Retinal pigment epithelial cell (primary cell): ENCODE data around the gene AGAP1.

Source experiments
- DNase-seq: peaks from one replicate; pipeline ENCODE4 v3.0.0-alpha.2; 2010; ENCODE audit warnings: low read depth
- H3K4me3 ChIP-seq: 2 replicates; pipeline ENCODE4 v1.5.1; 2011; ENCODE audit warnings: mild to moderate bottlenecking, low read length, control low read depth, moderate library complexity
- CTCF ChIP-seq: conservative IDR thresholded peaks from 2 replicates; pipeline ENCODE4 v1.5.1; 2011; ENCODE audit warnings: low read depth, low read length, control low read depth, inconsistent platforms

Gene AGAP1

DNA sequence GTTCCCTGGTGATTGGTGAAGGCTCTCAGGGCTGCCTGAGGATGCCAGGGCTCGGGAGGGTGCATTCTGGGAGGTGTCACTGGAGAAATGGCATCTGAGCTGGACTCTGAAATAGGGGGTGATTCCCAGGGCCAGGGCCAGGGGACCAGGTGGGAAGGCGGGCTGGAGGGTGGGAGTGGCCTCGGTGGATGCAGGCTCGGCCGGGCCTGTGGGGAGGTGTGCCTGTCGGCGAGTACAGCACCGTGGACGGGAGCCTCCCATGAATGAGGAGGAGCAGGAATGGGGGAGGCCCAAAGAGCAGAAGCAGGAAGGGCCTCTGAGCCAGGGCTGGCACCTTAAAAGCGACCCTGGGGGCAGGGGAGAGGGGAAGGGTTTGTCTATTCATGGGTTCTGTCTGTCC lies 557.5 kb downstream of the AGAP1 start:
- no peak for DNase-seq
- no peak for TF ChIP-seq CTCF

DNA sequence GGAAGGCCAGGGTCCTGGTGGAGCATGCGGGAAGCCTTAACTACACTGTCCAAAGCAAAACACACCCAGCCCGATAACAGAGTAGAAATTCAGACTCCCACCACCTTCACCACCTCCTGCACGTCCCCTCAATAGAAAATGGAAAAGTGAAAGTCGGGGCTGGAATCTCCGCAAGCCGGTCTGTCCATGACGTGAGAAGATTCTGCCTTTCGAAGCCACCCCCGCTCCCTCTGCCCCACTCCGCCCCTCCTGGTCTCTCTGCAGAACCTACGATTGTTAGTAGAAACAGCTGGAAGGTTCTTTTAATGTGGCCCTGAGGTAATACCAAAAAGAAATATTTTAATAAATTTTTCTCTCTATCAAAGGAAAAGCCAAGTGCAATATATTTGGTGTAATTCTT lies 558.0 kb downstream of the AGAP1 start:
- TF ChIP-seq CTCF: no peak
- DNase-seq: no peak
- H3K4me3 ChIP-seq: no peak overlapping the region

More for the DNA sequence above, 557.5 kb downstream of the AGAP1 start:
- H3K4me3 ChIP-seq: no peak overlapping the region

DNA sequence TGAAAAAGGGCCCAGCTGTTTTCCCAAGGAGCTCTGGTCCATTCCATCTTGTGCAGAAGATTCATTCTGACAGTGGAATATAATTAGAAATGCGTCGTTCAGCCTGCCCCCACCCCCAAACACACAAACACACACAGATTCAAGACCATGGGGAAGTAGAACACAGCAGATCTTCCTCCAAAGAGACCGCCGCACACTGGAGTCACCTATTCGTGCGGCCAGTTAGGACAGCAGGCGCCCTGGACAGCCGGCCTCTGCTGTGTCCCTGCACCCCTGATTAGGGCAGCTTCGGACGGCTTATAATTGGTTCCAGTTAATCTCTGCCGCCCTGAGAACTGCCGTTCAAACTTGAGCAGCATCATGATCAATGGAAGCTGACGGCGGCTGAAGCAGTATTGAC lies 558.4 kb downstream of the AGAP1 start:
- H3K4me3 ChIP-seq: no peak overlapping the region
- TF ChIP-seq CTCF: no peak
- DNase-seq: no peak

- no peak for TF ChIP-seq CTCF
- H3K4me3 ChIP-seq: no peak overlapping the region
- DNase-seq: no peak
These were observed 559.3 kb downstream of the AGAP1 start for GRCh38 chr2:236052926-236053821.

DNA sequence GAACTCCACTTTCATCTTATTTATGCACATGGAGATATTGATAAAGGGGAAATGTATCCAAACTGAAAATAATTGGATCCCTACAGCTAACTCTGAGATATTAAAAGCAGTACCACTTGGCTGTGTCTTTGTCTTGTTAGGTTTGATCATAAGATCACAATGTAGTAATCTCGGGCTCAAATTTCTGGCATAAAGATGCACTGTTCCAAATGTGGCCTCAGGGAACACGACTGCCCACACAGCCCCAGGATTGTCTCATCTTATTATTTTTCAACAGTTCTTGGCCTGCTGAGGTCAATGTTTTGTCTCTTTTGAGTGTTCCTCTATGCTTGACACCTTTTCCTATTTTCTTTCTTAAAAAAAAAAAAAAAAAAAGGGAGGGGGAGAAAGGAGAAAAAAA lies 560.3 kb downstream of the AGAP1 start:
- no peak for TF ChIP-seq CTCF
- H3K4me3 ChIP-seq: no peak overlapping the region
- DNase-seq: no peak

DNA sequence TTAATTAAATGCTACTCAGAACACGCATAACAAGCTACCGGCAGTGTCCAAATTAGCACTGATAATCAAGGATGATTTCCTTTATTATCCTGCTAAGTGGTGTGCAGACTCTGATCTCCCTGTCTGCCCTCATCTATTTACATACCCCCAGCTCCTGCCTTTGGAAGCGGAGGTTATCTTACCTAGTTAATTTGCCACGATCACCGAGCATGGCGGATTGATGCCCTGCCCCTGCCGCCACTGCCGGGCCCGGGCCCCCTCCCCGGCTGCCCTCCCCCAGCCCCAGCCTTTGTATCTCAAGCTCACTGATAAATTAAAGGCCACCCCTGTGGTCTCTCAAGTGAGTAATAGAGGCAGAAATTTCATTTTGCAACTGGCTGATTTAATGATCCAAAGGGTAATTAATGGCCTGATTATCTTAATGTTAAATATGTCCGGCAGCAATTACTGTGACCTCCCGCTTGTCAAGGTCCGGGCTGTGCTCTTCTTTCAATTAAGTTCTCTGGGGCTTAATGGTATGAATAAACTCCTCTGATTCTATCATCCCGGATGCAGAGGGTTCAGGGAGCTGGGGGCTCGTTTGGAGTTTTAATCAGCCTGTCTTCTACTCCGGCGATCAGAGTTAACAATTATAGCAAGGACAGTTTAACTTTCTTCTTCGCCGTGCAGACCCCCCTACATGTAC lies 560.9 kb downstream of the AGAP1 start:
- no peak for DNase-seq
- no peak for TF ChIP-seq CTCF
- H3K4me3 ChIP-seq: no peak overlapping the region

DNA sequence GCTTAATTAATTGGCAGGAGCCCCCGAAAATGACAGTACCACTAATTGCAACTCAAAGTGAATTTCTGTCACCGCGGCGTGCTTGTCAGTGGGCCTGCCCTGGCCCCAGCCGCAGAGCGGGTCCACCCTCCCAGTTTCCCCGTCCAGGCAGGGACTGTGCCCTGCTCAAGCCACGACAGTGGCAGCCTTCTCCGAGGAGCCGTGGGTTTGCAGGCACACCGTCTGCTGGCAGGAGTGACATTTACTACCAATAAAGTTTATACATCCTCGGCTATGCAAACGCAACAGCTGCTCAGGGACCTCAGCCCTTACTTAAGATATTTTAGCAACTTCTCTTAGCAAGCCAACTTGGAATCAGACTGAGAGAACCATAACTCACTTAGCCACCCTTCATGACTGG lies 561.6 kb downstream of the AGAP1 start:
- H3K4me3 ChIP-seq: no peak overlapping the region
- DNase-seq: no peak
- TF ChIP-seq CTCF: no peak
